ENCODE measurements around the gene PFKFB2.
A peak's percentile ranks its signal among the peaks of the same experiment; 100 is the strongest.

PFKFB2 gene

GRCh38 chr1:207102659-207103058 is 49.6 kb downstream of the PFKFB2 start:
- TF ChIP-seq, protein P1, sequence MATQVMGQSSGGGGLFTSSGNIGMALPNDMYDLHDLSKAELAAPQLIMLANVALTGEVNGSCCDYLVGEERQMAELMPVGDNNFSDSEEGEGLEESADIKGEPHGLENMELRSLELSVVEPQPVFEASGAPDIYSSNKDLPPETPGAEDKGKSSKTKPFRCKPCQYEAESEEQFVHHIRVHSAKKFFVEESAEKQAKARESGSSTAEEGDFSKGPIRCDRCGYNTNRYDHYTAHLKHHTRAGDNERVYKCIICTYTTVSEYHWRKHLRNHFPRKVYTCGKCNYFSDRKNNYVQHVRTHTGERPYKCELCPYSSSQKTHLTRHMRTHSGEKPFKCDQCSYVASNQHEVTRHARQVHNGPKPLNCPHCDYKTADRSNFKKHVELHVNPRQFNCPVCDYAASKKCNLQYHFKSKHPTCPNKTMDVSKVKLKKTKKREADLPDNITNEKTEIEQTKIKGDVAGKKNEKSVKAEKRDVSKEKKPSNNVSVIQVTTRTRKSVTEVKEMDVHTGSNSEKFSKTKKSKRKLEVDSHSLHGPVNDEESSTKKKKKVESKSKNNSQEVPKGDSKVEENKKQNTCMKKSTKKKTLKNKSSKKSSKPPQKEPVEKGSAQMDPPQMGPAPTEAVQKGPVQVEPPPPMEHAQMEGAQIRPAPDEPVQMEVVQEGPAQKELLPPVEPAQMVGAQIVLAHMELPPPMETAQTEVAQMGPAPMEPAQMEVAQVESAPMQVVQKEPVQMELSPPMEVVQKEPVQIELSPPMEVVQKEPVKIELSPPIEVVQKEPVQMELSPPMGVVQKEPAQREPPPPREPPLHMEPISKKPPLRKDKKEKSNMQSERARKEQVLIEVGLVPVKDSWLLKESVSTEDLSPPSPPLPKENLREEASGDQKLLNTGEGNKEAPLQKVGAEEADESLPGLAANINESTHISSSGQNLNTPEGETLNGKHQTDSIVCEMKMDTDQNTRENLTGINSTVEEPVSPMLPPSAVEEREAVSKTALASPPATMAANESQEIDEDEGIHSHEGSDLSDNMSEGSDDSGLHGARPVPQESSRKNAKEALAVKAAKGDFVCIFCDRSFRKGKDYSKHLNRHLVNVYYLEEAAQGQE (IDR thresholded peaks at IDR 0.05; ENCODE audit: low read depth), result no peak
- TF ChIP-seq NFIC (IDR thresholded peaks at IDR 0.05) (no peak), TEAD4 (IDR thresholded peaks at IDR 0.05) (no peak), EP300 (IDR thresholded peaks at IDR 0.05; ENCODE audit: borderline replicate concordance) (no peak), TAF1 (IDR thresholded peaks at IDR 0.05; ENCODE audit: low read depth) (no peak)

DNA sequence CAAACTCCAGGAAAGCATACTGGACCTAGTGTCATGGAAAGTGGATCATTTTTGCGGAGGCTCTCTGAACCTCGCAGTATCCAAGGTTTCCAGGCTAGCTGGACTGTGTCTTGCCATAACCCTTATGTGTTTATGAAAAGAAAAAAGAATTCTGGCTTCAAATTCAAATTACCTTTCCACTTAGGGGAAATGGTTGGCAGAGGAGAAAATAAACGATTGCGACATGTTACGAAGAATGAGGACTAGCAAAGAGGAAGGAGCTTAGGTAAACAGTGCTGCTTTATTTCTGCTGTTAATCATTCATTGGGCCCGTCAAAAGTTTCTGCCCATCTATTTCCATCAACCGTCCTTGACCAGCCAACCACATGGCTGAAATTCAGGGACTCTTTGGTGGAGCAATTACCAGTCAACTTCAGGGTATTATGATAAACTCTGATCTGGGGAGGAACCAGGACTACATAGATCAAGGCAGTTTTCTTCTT is 50.9 kb downstream of the PFKFB2 start, which contains the start of gene C4BPA:
Gene C4BPA (plus strand): TSS at position 342 of the 482 bp plus-strand sequence. CDS start 8,793 bp downstream, outside the sequence.
- 0 out of 2 replicates have a peak, but pooled peaks have one; percentile 6 for TF ChIP-seq CEBPB (IDR thresholded peaks at IDR 0.05)
- TF ChIP-seq, protein P2, sequence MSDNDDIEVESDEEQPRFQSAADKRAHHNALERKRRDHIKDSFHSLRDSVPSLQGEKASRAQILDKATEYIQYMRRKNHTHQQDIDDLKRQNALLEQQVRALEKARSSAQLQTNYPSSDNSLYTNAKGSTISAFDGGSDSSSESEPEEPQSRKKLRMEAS (IDR thresholded peaks at IDR 0.05), result no peak

DNA sequence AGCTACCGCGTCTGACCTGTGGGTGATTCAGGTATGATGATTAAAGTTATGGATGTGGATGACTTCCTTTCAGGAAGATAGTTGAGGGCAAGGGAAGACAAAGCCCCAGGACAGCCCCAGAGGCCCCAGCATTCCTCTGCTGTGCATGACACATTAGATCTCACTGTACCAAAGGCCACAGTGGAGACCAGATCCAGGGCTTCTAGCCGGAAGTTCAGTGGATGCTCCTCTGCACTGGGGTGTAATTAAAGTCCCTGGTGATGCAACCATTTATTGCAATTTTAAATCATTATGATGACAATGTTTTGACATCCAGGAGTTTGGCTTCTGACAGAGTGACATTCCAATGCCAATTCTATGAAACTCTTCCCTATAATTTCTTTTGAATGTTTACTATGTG is 55.9 kb downstream of the PFKFB2 start:
- TF ChIP-seq YY1 (IDR thresholded peaks at IDR 0.05; ENCODE audit: low read depth) (no peak), CREB1 (IDR thresholded peaks at IDR 0.05; ENCODE audit: low read depth) (no peak), FOXM1 (IDR thresholded peaks at IDR 0.05; ENCODE audit: borderline replicate concordance, low read depth) (no peak), CEBPB (IDR thresholded peaks at IDR 0.05) (no peak), EP300 (IDR thresholded peaks at IDR 0.05; ENCODE audit: borderline replicate concordance) (no peak), TAF1 (IDR thresholded peaks at IDR 0.05; ENCODE audit: low read depth) (no peak), NFIC (IDR thresholded peaks at IDR 0.05) (no peak), TCF12 (IDR thresholded peaks at IDR 0.05; ENCODE audit: low read depth) (no peak), ZBTB7A (IDR thresholded peaks at IDR 0.05; ENCODE audit: low read depth) (no peak), USF1 (IDR thresholded peaks at IDR 0.05) (no peak), TEAD4 (IDR thresholded peaks at IDR 0.05) (no peak)
- TF ChIP-seq, protein P1 (IDR thresholded peaks at IDR 0.05; ENCODE audit: low read depth), result no peak
- TF ChIP-seq, protein P2 (IDR thresholded peaks at IDR 0.05), result no peak

GRCh38 chr1:207112616-207113296 is 59.7 kb downstream of the PFKFB2 start:
- TF ChIP-seq EP300 (IDR thresholded peaks at IDR 0.05; ENCODE audit: borderline replicate concordance) (no peak), EGR1 (IDR thresholded peaks at IDR 0.05) (no peak), YY1 (IDR thresholded peaks at IDR 0.05; ENCODE audit: low read depth) (no peak)

DNA sequence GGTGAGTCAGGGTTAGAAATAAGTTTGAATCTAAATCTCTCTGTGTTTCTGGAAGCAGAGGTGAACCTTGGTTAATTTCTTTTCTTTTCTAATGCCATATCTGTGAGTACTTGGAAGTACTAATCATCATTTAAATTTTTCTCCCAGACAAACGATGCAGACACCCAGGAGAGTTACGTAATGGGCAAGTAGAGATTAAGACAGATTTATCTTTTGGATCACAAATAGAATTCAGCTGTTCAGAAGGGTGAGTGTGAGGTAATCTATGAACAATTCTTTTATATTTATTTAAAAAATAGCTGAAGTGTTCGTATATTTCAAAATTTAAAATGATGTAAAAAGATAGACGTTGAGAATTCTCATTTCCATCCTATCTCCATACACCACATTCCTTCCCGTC is 62.2 kb downstream of the PFKFB2 start:
- TF ChIP-seq YY1 (IDR thresholded peaks at IDR 0.05; ENCODE audit: low read depth), result no peak
- no peak for TF ChIP-seq EGR1 (IDR thresholded peaks at IDR 0.05)
- TF ChIP-seq RAD21 (IDR thresholded peaks at IDR 0.05; ENCODE audit: low read depth), result no peak
- no peak for TF ChIP-seq NFIC (IDR thresholded peaks at IDR 0.05)
- no peak for TF ChIP-seq TAF1 (IDR thresholded peaks at IDR 0.05; ENCODE audit: low read depth)
- TF ChIP-seq CEBPB (IDR thresholded peaks at IDR 0.05), result no peak
- TF ChIP-seq, protein P2 (IDR thresholded peaks at IDR 0.05), result no peak
- TF ChIP-seq CREB1 (IDR thresholded peaks at IDR 0.05; ENCODE audit: low read depth), result no peak
- TF ChIP-seq, protein P1 (IDR thresholded peaks at IDR 0.05; ENCODE audit: low read depth), result no peak
- TF ChIP-seq TCF12 (IDR thresholded peaks at IDR 0.05; ENCODE audit: low read depth), result no peak
- TF ChIP-seq TEAD4 (IDR thresholded peaks at IDR 0.05), result no peak
- no peak for TF ChIP-seq USF1 (IDR thresholded peaks at IDR 0.05)
- no peak for TF ChIP-seq ZBTB7A (IDR thresholded peaks at IDR 0.05; ENCODE audit: low read depth)
- TF ChIP-seq EP300 (IDR thresholded peaks at IDR 0.05; ENCODE audit: borderline replicate concordance), result no peak
- no peak for TF ChIP-seq FOXM1 (IDR thresholded peaks at IDR 0.05; ENCODE audit: borderline replicate concordance, low read depth)
